Measurements from ENCODE around the gene IPO11. TPM values are rescaled to one million over a fixed set of nuclear protein-coding genes. Genes with fewer than 3 reads are reported as not detected.

The IPO11 gene
- total RNA-seq, 1 experiment from 2014 or later: 26.6 TPM

DNA sequence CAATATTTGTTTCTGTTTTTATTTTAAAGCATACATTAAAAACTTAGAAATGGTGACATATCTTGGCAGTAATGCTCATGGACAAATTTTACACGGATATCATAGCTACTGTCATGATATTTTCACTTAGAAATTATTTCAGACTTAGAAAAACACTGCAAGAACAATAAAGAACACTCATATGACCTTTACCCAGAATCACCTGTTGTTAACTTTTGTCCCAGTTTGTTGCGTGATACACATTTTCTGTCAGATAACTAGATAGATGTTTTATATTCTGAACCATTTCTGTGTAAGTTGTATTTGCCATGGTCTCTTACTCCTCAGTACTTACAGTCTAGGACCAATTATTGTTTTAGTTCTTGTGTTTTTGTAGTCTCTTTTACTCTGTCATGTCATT is 162.5 kb downstream of the IPO11 start:
- no peak for DNase-seq
- H3K36me3 ChIP-seq: no peaks in the 10 kb centered on the region; the same call in 1 of the 2 replicates
- no peaks in the 10 kb centered on the region for H3K27me3 ChIP-seq
- H3K9me3 ChIP-seq: no peaks in the 10 kb centered on the region
- H3K4me3 ChIP-seq: no peak overlapping the region

DNA sequence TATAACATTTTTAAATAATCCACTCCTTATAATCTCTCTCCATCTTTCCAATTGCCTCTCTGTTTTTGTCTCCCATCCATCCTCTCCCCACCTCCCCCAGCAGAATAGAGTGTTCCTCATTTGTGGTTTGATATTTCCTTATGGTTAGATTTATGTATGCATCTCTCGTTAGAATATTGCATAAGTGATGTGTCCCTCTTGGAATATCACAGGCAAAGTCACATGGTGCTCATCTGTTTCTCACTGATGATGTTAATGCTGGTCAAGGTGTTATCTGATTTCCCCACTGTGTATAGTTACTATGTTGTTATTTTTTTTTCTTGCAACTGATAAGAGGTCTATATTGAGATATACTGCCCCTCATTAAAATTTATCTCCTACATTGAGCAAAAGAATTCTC is 162.9 kb downstream of the IPO11 start:
- DNase-seq: no peak
- no peaks in the 10 kb centered on the region for H3K27me3 ChIP-seq
- H3K9me3 ChIP-seq: no peaks in the 10 kb centered on the region
- H3K36me3 ChIP-seq: no peaks in the 10 kb centered on the region; the same call in 1 of the 2 replicates
- no peak overlapping the region for H3K4me3 ChIP-seq

DNA sequence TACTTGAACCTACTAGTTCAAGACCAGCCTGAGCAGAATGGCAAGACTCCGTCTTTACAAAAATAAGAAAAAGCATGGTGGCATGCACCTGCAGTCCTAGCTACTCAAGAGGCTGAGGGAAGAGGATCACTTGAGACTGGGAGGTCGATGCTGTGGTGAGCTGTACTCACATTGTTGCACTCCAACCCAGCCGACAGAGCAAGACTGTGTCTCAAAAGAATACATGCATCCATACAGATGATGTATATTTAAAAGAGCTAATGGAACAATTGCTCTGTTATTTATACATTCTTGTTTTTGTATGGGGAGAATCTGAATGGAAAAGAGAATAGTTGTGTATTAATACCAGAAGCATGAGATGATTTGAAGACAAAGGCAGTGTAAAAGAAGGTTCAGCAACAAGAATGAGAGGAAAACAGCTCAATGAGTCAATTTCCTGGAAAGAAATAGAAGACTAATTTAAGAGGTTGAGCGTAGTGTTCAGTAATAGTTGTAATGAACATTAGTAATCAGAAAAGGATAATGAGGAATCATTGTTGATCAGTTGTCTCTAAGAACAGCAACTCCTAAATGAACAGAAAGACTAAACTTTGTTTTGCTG is 164.1 kb downstream of the IPO11 start:
- no peaks in the 10 kb centered on the region for H3K27me3 ChIP-seq
- no peak for DNase-seq
- H3K4me3 ChIP-seq: no peak overlapping the region
- no peaks in the 10 kb centered on the region; the same call in 1 of the 2 replicates for H3K36me3 ChIP-seq
- no peaks in the 10 kb centered on the region for H3K9me3 ChIP-seq

DNA sequence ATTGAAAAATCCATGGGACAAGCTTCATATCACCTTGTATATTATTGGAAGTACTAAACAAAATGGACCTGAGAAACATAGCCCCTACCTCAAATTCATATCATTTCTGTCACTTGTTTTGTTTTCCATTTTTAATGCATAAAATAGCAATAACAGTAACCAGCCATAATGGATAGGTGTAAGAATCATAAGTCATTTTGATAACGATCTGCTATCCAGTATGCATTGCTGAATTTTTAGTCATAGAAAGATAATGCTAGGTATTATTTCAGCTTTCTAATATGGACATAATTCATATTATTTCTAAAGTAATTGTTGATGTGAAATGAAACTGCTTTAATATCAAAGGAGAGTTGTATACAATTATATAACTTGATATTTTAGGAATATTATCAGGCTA is 164.9 kb downstream of the IPO11 start:
- no peaks in the 10 kb centered on the region; the same call in 1 of the 2 replicates for H3K36me3 ChIP-seq
- no peak overlapping the region for H3K4me3 ChIP-seq
- no peak for DNase-seq
- H3K27me3 ChIP-seq: no peaks in the 10 kb centered on the region
- no peaks in the 10 kb centered on the region for H3K9me3 ChIP-seq

DNA sequence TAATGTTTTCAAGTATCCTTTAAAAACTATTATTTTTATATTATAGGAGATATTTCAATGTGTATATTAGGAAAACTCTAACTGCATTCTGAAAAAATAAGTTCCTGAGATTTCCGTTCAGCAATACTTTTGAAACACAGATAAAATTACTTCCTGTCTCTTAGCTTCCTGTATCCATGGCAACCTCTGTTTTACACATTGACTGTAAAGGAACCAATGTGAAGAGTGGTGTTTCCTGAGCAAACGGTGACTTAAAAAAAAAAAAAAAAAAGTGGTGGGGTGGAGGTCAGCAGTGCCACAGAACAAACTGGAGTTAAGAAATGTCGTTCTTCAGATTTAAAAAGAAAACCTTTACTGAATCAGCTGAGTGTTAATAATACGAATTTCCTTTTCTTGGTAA is 166.0 kb downstream of the IPO11 start, which contains the start of gene LRRC70:
TSS of gene LRRC70 (plus strand) at position 280 of the 400 bp plus-strand sequence. CDS start 620 bp downstream, outside the sequence.
- Histone ChIP-seq H3K4me3 (no peak within 1 kb of the TSS), H3K36me3 (no peaks in the 10 kb centered on the region; the same call in 1 of the 2 replicates), H3K9me3 (no peaks in the 10 kb centered on the region), H3K27me3 (no peaks in the 10 kb centered on the region)
- no peak for DNase-seq

DNA sequence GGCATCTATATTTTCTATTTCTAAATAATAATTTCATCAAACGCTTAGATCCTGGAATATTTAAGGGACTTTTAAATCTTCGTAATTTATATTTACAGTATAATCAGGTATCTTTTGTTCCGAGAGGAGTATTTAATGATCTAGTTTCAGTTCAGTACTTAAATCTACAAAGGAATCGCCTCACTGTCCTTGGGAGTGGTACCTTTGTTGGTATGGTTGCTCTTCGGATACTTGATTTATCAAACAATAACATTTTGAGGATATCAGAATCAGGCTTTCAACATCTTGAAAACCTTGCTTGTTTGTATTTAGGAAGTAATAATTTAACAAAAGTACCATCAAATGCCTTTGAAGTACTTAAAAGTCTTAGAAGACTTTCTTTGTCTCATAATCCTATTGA is 167.2 kb downstream of the IPO11 start:
- Histone ChIP-seq H3K9me3 (no peaks in the 10 kb centered on the region), H3K4me3 (no peak overlapping the region), H3K27me3 (no peaks in the 10 kb centered on the region), H3K36me3 (no peaks in the 10 kb centered on the region; the same call in 1 of the 2 replicates)
- DNase-seq: no peak

DNA sequence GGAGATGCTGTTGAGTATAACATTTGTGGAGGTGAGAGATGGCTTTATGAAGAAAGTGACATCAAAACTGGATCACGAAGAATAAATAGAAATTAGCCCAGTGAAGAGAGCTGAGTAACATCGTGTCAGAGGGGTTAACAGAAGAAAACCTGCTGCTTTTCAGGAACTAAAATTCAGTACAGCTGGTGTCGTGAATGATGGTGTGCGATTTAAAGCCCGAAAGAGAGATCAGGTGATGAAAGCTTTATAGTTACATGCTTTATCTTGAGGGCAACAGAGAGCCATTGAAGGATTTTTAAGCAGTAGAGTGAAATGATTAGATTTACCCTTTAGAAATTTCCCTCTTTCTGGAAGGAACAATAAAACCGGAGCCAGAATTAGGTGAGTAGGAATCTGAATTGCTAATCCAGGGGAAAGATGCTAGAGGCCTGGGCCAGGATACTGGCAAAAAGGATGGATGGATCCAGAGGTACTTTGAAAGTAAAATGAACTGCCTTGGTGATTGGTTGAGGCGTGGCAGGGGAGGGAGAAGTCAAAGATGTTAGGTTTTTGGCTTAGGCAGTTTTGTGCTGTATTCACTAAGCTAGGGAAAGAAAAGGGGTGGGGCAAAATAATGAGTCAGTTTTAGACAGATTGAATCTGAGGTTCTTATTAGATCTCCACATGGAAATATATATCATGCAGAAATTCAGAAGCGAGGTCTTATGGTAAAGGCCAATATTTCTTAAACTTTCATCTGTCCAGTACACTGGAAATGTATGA is 169.5 kb downstream of the IPO11 start:
- Histone ChIP-seq H3K36me3 (no peaks in the 10 kb centered on the region), H3K4me3 (no peak overlapping the region)

DNA sequence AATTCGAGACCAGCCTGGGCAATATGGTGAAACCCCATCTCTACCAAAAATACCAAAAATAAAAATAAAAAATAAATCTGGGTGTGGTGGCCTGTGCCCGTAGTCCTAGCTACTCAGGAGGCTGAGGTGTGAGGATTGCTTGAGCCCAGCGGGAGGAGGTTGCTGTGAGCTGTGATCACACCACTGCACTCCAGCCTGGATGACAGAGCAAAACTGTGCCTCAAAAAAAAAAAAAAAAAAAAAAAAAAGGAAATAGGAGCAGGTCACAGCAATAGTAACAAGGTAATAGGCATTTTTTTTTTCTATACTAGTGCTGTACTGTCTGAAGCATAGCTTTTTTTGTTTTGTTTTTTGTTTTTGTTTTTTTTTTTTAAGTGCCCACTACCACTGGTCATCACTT is 171.8 kb downstream of the IPO11 start:
- DNase-seq: no peak
- no peaks in the 10 kb centered on the region; the same call in 1 of the 2 replicates for H3K36me3 ChIP-seq
- no peaks in the 10 kb centered on the region for H3K27me3 ChIP-seq
- no peaks in the 10 kb centered on the region for H3K9me3 ChIP-seq
- H3K4me3 ChIP-seq: no peak overlapping the region

More for the DNA sequence above, 169.5 kb downstream of the IPO11 start:
- no peaks in the 10 kb centered on the region for H3K9me3 ChIP-seq
- DNase-seq: no peak
- no peaks in the 10 kb centered on the region for H3K27me3 ChIP-seq

GRCh38 chr5:62585306-62585705 is 172.7 kb downstream of the IPO11 start:
- no peak for DNase-seq
- H3K36me3 ChIP-seq: no peaks in the 10 kb centered on the region; the same call in 1 of the 2 replicates
- no peaks in the 10 kb centered on the region for H3K9me3 ChIP-seq
- no peak overlapping the region for H3K4me3 ChIP-seq
- no peaks in the 10 kb centered on the region for H3K27me3 ChIP-seq

DNA sequence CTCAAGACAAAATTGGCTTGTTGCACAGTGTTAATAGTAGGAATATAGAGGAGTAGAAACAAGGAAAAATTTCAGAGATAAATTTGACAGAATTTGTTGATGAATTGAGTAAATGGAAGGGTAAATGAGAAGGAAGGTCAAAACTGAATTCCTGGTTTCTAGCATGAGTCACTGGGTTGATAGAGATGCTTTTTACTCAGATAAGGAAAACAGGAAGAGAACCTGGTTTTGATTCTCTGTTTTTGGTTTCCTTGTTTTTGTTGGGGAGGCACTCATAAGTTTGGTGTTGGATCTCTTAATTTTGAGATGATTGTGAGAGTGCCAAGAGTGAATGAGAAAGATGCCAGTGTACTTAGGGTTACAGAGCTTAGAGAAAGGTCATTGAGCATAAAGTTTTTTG is 173.2 kb downstream of the IPO11 start:
- no peaks in the 10 kb centered on the region for H3K9me3 ChIP-seq
- no peak for DNase-seq
- H3K4me3 ChIP-seq: no peak overlapping the region
- no peaks in the 10 kb centered on the region; the same call in 1 of the 2 replicates for H3K36me3 ChIP-seq
- no peaks in the 10 kb centered on the region for H3K27me3 ChIP-seq

DNA sequence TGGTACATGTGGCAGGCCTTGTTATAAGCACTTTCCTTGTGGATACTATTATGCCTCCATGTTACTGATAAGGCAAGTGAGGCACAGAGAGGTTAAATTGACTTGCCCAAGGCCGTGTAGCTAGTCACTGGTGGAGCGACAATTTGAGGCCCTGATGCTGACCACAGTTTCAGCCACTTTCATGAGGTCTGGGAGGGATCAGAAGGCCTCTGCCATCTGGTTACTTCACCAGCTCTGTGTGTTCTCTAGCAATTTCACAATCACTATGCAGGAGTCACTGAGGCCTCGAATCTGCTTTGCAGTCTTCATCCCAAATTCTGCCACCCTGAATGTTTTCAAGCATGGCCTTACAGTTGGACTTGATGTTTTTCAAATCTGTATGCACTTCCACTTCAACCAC is 175.2 kb downstream of the IPO11 start:
- Histone ChIP-seq H3K27me3 (no peaks in the 10 kb centered on the region), H3K36me3 (peaks cover 13% of the 10 kb centered on the region), H3K4me3 (no peak overlapping the region), H3K9me3 (no peaks in the 10 kb centered on the region)
- DNase-seq: no peak

DNA sequence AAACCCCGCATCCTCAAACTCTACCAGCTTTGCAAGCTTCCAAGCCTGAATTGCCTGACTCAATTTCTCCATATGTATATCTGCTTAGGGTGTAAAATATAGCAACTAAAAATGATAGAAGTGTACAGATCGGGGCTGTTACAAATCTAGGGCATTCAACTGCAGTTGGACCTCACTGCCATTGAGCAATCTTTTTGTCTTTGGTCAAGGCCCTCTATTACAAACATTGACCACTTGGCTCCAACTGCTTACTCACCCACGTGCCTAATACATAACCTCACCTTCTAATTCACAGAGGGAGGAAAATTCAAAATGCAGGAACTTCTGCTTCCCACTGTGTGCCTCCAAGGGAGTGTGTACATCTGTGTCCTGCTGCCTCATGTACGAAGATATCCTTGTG is 176.1 kb downstream of the IPO11 start:
- Histone ChIP-seq H3K9me3 (no peaks in the 10 kb centered on the region), H3K4me3 (no peak overlapping the region), H3K27me3 (no peaks in the 10 kb centered on the region), H3K36me3 (peaks cover 16% of the 10 kb centered on the region)
- no peak for DNase-seq

- Histone ChIP-seq H3K27me3 (no peaks in the 10 kb centered on the region), H3K4me3 (no peak overlapping the region), H3K9me3 (no peaks in the 10 kb centered on the region)
Observed at GRCh38 chr5:62589504-62589903, 176.9 kb downstream of the IPO11 start.

GRCh38 chr5:62590387-62590786 is 177.8 kb downstream of the IPO11 start:
- no peaks in the 10 kb centered on the region for H3K27me3 ChIP-seq
- no peak for DNase-seq
- H3K9me3 ChIP-seq: no peaks in the 10 kb centered on the region
- H3K4me3 ChIP-seq: no peak overlapping the region
- H3K36me3 ChIP-seq: peaks cover 25% of the 10 kb centered on the region

More at GRCh38 chr5:62589504-62589903, 176.9 kb downstream of the IPO11 start:
- peaks cover 24% of the 10 kb centered on the region for H3K36me3 ChIP-seq
- no peak for DNase-seq

DNA sequence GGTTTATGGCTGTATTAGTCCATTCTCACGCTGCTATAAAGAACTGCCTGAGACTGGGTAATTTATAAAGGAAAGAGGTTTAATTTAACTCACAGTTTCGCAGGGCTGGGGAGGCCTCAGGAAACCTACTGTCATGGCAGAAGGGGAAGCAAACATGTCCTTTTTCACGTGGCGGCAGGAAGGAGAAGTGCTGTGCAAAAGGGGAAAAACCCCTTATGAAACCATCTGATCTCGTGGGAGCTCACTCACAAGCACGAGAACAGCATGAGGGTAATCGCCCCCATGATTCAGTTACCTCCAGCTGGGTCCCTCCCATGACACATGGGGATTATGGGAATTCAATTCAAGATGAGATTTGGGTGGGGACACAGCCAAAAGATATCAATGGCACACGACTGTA is 180.0 kb downstream of the IPO11 start:
- DNase-seq: no peak
- Histone ChIP-seq H3K27me3 (no peaks in the 10 kb centered on the region), H3K36me3 (peaks cover 25% of the 10 kb centered on the region), H3K4me3 (no peak overlapping the region), H3K9me3 (no peaks in the 10 kb centered on the region)

DNA sequence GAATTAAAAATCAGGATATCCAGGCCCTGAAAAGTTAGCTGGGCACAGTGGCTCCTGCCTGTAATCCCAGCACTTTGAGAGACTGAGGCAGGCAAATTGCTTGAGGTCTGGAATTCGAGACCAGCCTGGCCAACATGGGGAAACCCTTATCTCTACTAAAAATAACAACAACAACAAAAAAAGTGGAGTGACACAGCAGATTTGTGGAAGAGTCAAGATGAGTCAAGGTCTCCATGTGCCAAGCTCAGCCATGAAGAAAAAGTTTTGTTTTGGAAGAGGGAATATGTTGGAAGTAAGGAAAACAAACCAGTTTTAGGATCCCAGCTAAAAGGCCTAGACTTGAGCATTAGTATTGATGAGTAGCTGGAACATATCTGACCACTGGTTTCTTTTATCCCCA is 180.8 kb downstream of the IPO11 start:
- Histone ChIP-seq H3K36me3 (peaks cover 25% of the 10 kb centered on the region), H3K27me3 (no peaks in the 10 kb centered on the region), H3K9me3 (no peaks in the 10 kb centered on the region), H3K4me3 (no peak overlapping the region)
- peak; percentile 14 for DNase-seq

DNA sequence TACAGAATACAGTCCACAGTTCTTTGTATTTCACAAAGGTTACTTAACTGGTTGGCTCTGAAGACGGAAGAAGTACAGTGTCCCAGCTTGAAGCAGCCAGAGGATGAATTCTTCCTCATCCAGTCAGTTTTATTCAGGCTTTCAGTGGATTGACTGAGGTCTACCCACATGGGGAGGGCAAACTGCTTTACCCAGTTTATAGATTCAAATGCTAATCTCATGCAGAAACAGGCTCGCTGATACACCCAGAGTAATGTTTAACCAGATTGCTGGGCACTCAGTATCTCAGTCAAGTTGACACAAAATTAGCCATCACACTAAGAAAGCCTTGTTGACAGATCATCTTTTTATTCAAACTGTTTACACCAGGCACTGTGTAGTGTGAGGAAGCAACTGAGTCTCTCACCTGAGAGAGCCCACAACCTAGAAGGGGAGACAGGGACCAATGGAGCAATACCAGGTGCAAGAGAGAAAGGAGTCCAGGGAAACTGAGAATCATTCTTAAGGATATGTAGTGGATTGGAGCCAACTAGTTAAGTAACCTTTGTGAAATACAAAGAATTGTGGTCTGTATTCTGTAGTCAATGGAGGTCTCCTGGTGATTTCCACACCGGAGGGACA is 181.9 kb downstream of the IPO11 start:
- DNase-seq: no peak

More for the DNA sequence above, 181.9 kb downstream of the IPO11 start:
- H3K36me3 ChIP-seq: peaks cover 25% of the 10 kb centered on the region
- no peak overlapping the region for H3K4me3 ChIP-seq
- H3K9me3 ChIP-seq: no peaks in the 10 kb centered on the region
- no peaks in the 10 kb centered on the region for H3K27me3 ChIP-seq

All from MG63 (cell line).